HCT116 (cell line): Measurements from ENCODE around the gene SLFN5. TPM values are rescaled to one million over a fixed set of nuclear protein-coding genes. Genes with fewer than 3 reads are reported as not detected.
A peak's percentile ranks its signal among the peaks of the same experiment; 100 is the strongest.

Experiments used
- ATAC-seq: fragments of 200-7000 bp; cut with Tn5 transposase; 2 replicates; pipeline ENCODE4 v1.9.1; 2020; ENCODE audit warnings: mild to moderate bottlenecking, moderate library complexity
- BruUV-seq: library from RNA; stranded (reverse); fragments of 400-500 nt; replicated peaks from 2 replicates; lab custom pipeline; 2021; lab: Mats Ljungman, UMichigan
- CTCF ChIA-PET: fragments of 300-600 bp; sonication (Branson Sonifier 250); formaldehyde crosslinking; loops from one replicate; lab custom pipeline; 2021; ENCODE audit warnings: antibody characterized with exemption; lab: Charles Lee
- POLR2A ChIA-PET: fragments of 300-600, 350-600 bp; sonication (Branson Sonifier 250); formaldehyde crosslinking; loops from one replicate; lab custom pipeline; 2021; ENCODE audit warnings: antibody characterized with exemption; lab: Charles Lee
- RAD21 ChIA-PET, 2 experiments: fragments of 300-600 bp; sonication (Branson Sonifier 250); formaldehyde crosslinking; loops; one replicate each; lab custom pipeline; 2023; ENCODE audit warnings: low total read pairs in 2 of 2; ENCODE audit not compliant: uncharacterized antibody in 2 of 2, unreplicated experiment in 2 of 2, low non-redundant PET in 1 of 2; lab: Charles Lee
- DNase-seq: peaks from one replicate; pipeline ENCODE4 v3.0.0-alpha.2; 2010; ENCODE audit warnings: low read depth, low spot score
- H2AFZ ChIP-seq: fragments of 200-600 bp; shearing (Covaris generic), sonication (generic); 2 replicates; pipeline ENCODE4 v1.6.1; 2017; ENCODE audit warnings: low read depth, mixed run types, mixed read lengths, antibody characterized with exemption, low read length; ENCODE audit not compliant: poor library complexity, severe bottlenecking
- H3K27ac ChIP-seq: 2 replicates; pipeline ENCODE4 v1.5.1; 2012; ENCODE audit warnings: low read depth, low read length
- H3K27me3 ChIP-seq: fragments of 200-600 bp; sonication (generic); 2 replicates; pipeline ENCODE4 v1.6.1; 2016; ENCODE audit warnings: mixed run types, low read length, mixed read lengths; ENCODE audit not compliant: insufficient read depth
- H3K36me3 ChIP-seq, 2 experiments: fragments of 200-500 bp in 1 of 2; fragments of 200-600 bp in 1 of 2; sonication (Bioruptor generic) in 1 of 2; sonication (generic) in 1 of 2; 2 replicates each; pipeline versions ENCODE4 v1.5.1 to v1.6.1; 2014 to 2016; ENCODE audit warnings: low read length in 2 of 2, inconsistent platforms in 1 of 2, mixed read lengths in 1 of 2, mixed run types in 1 of 2; ENCODE audit not compliant: insufficient read depth in 2 of 2, control insufficient read depth in 1 of 2
- H3K4me1 ChIP-seq, 2 experiments: fragments of 200-600 bp in 1 of 2; sonication (generic) in 1 of 2; 2 replicates each; pipeline versions ENCODE4 v1.5.1 to v1.6.1; 2012 to 2017; ENCODE audit warnings: low read length in 2 of 2, inconsistent platforms in 1 of 2, mild to moderate bottlenecking in 1 of 2, mixed read lengths in 1 of 2, mixed run types in 1 of 2, moderate library complexity in 1 of 2; ENCODE audit not compliant: insufficient read depth in 2 of 2, control insufficient read depth in 1 of 2
- H3K4me2 ChIP-seq: fragments of 200-600 bp; sonication (generic); 2 replicates; pipeline ENCODE4 v1.6.1; 2017; ENCODE audit warnings: mixed run types, low read length, mixed read lengths
- H3K4me3 ChIP-seq, 2 experiments: fragments of 200-600 bp in 1 of 2; sonication (generic) in 1 of 2; replicated peaks in 1 of 2; 2 replicates each; pipeline ENCODE4 v1.5.1; 2011 to 2016; ENCODE audit warnings: low read length in 2 of 2, control low read depth in 1 of 2, low read depth in 1 of 2, mild to moderate bottlenecking in 1 of 2, mixed read lengths in 1 of 2, mixed run types in 1 of 2
- H3K79me2 ChIP-seq: fragments of 200-600 bp; sonication (generic); 2 replicates; pipeline ENCODE4 v1.6.1; 2017; ENCODE audit warnings: mild to moderate bottlenecking, mixed run types, low read length, moderate library complexity, mixed read lengths; ENCODE audit not compliant: insufficient read depth
- H3K9ac ChIP-seq: fragments of 200-600 bp; sonication (generic); 2 replicates; pipeline ENCODE4 v1.6.1; 2016; ENCODE audit warnings: low read length, mixed read lengths
- H3K9me2 ChIP-seq: fragments of 200-600 bp; sonication (generic), shearing (Covaris generic); 2 replicates; pipeline ENCODE4 v1.6.1; 2017; ENCODE audit warnings: mixed run types, mild to moderate bottlenecking, moderate library complexity; ENCODE audit not compliant: insufficient read depth
- H3K9me3 ChIP-seq, 2 experiments: fragments of 200-500 bp in 1 of 2; fragments of 200-600 bp in 1 of 2; sonication (Bioruptor generic) in 1 of 2; sonication (generic) in 1 of 2; 2 replicates each; pipeline ENCODE4 v1.6.1; 2014 to 2017; ENCODE audit warnings: low read length in 2 of 2, mixed read lengths in 2 of 2, inconsistent platforms in 1 of 2, low read depth in 1 of 2, mild to moderate bottlenecking in 1 of 2, mixed run types in 1 of 2, moderate library complexity in 1 of 2; ENCODE audit not compliant: control insufficient read depth in 1 of 2, insufficient read depth in 1 of 2
- H4K20me1 ChIP-seq: fragments of 200-600 bp; sonication (generic), shearing (Covaris generic); 2 replicates; pipeline ENCODE4 v1.6.1; 2017; ENCODE audit warnings: mixed run types, mild to moderate bottlenecking, moderate library complexity; ENCODE audit not compliant: insufficient read depth
- ELF1 ChIP-seq: IDR thresholded peaks from 2 replicates; pipeline ENCODE4 v1.6.1; 2012; ENCODE audit warnings: low read depth, borderline replicate concordance
- JUND ChIP-seq: IDR thresholded peaks from 2 replicates; pipeline ENCODE4 v1.6.1; 2012
- POLR2AphosphoS5 ChIP-seq: IDR thresholded peaks from 2 replicates; pipeline ENCODE4 v1.6.1; 2011; ENCODE audit warnings: mild to moderate bottlenecking, low read depth, low read length, moderate library complexity
- SRF ChIP-seq: IDR thresholded peaks from 2 replicates; pipeline ENCODE4 v1.6.1; 2012; ENCODE audit warnings: low read depth
- ZFX ChIP-seq: fragments of 450-650 bp; IDR thresholded peaks from 2 replicates; pipeline ENCODE4 v1.6.1; 2017
- intact Hi-C: fragments of 100-400 bp; cut with micrococcal nuclease; formaldehyde crosslinking; loops from 2 replicates; pipeline ENCODE4 v1.10.0; 2022
- total RNA-seq: library from RNA; stranded (reverse); gene quantifications from one replicate; pipeline ENCODE4 v1.2.1, GENCODE V29; 2021; ENCODE audit not compliant: unreplicated experiment
- TF ChIP-seq, protein P1 (sequence below), 3 experiments: fragments of 200-600 bp in 1 of 3; sonication (generic) in 1 of 3; IDR thresholded peaks in 2 of 3; conservative IDR thresholded peaks in 1 of 3; 2 replicates each; pipeline ENCODE4 v1.5.1; 2012 to 2017; ENCODE audit warnings: low read depth in 2 of 3, low read length in 2 of 3, antibody characterized with exemption in 1 of 3, borderline replicate concordance in 1 of 3, control low read depth in 1 of 3, mild to moderate bottlenecking in 1 of 3, mixed read lengths in 1 of 3, mixed run types in 1 of 3, moderate library complexity in 1 of 3; ENCODE audit not compliant: insufficient read depth in 1 of 3
- TF ChIP-seq, protein P2 (sequence below): IDR thresholded peaks from 2 replicates; pipeline ENCODE4 v1.6.1; 2012

Gene SLFN5
- total RNA-seq, 1 experiment from 2014 or later = 23.7 TPM

DNA sequence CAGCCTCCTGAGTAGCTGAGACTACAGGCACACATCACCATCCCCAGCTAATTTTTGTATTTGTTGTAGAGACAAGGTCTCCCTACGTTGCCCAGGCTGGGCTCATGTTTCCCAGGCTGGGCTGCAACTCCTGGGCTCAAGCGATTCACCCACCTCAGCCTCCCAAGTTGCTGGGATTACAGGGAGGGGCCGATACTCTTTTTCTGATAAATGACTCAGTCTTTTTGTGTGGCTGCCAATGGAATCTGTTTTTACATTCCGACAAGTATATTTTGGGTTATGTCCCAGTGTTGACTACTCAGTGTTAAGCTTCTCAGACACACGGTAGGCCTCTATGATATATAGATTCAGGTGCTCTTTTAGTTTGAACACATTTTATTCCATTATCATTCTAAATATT, 72.4 kb downstream of the SLFN5 start:
- BruUV-seq = no TSS peak
- POLR2A ChIA-PET = no interaction called here
- Histone ChIP-seq H3K9me3 (no peaks in the 10 kb centered on the region), H2AFZ (no peak overlapping the region), H3K9me2 (no peaks in the 10 kb centered on the region), H3K4me3 (no peak overlapping the region), H3K27me3 (0 out of 2 replicates have a peak, but pooled peaks cover 13% of the 10 kb centered on the region), H3K4me2 (peak overlapping the region; percentile 19; the same call in 1 of the 2 replicates), H4K20me1 (no peaks in the 10 kb centered on the region), H3K9ac (no peak overlapping the region), H3K27ac (no peak overlapping the region), H3K4me1 (peaks cover 5 to 9% of the 10 kb centered on the region in 2 experiments; a peak in 3 of 4 replicates), H3K36me3 (no peaks in the 10 kb centered on the region), H3K79me2 (no peaks in the 10 kb centered on the region)
- intact Hi-C loops = loop anchor here (10.0 kb wide), 1 partner anchor 140 kb away; no protein-coding TSS in a partner anchor
- TF ChIP-seq SRF (no peak), JUND (no peak)
- TF ChIP-seq, protein P1, sequence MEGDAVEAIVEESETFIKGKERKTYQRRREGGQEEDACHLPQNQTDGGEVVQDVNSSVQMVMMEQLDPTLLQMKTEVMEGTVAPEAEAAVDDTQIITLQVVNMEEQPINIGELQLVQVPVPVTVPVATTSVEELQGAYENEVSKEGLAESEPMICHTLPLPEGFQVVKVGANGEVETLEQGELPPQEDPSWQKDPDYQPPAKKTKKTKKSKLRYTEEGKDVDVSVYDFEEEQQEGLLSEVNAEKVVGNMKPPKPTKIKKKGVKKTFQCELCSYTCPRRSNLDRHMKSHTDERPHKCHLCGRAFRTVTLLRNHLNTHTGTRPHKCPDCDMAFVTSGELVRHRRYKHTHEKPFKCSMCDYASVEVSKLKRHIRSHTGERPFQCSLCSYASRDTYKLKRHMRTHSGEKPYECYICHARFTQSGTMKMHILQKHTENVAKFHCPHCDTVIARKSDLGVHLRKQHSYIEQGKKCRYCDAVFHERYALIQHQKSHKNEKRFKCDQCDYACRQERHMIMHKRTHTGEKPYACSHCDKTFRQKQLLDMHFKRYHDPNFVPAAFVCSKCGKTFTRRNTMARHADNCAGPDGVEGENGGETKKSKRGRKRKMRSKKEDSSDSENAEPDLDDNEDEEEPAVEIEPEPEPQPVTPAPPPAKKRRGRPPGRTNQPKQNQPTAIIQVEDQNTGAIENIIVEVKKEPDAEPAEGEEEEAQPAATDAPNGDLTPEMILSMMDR (IDR thresholded peaks at IDR 0.05 in 2 of 3, conservative IDR thresholded peaks at IDR 0.05 in 1 of 3; ENCODE audit: borderline replicate concordance in 1 of 3, insufficient read depth in 1 of 3, low read depth in 2 of 3, low read length in 2 of 3) = no peak
- RAD21 ChIA-PET = no interaction called here
- no peak for DNase-seq
- peak; percentile 46 for ATAC-seq
- CTCF ChIA-PET = interaction anchor here (2.5 to 4.1 kb wide), 2 partner anchors 217 to 219 kb away, joined by 5 to 37 read pairs; no protein-coding TSS in a partner anchor

DNA sequence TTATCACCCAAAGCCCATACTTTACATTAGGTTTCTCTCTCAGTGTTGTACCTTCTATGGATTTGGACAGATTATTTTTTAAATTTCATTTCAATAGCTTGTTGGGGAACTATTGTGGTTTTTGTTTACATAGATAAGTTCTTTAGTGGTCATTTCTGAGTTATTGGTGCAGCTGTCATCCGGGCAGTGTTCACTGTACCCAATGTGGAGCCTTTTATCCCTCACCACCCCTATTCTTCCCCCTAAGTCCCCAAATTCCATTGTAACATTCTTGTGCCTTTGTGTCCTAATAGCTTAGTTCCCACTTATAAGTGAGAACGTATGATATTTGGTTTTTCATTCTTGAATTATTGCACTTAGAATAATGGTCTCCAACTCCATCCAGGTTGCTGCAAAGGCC, 73.1 kb downstream of the SLFN5 start:
- ChIA-PET CTCF (no interaction called here), RAD21 (no interaction called here), POLR2A (no interaction called here)
- Histone ChIP-seq H3K9me3 (no peaks in the 10 kb centered on the region), H3K27me3 (0 out of 2 replicates have a peak, but pooled peaks cover 13% of the 10 kb centered on the region), H4K20me1 (no peaks in the 10 kb centered on the region), H3K36me3 (no peaks in the 10 kb centered on the region), H3K27ac (no peak overlapping the region), H3K4me3 (no peak overlapping the region), H3K9ac (no peak overlapping the region), H3K79me2 (no peaks in the 10 kb centered on the region), H3K4me2 (no peak overlapping the region), H2AFZ (no peak overlapping the region)
- no TSS peak for BruUV-seq
- ATAC-seq (no peak), DNase-seq (no peak)
- intact Hi-C loops = loop anchor here (10.0 kb wide), 1 partner anchor 141 kb away; no protein-coding TSS in a partner anchor
- no peak for TF ChIP-seq JUND
- TF ChIP-seq, protein P2, sequence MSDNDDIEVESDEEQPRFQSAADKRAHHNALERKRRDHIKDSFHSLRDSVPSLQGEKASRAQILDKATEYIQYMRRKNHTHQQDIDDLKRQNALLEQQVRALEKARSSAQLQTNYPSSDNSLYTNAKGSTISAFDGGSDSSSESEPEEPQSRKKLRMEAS = no peak
- TF ChIP-seq, protein P1 (IDR thresholded peaks at IDR 0.05 in 2 of 3, conservative IDR thresholded peaks at IDR 0.05 in 1 of 3; ENCODE audit: borderline replicate concordance in 1 of 3, insufficient read depth in 1 of 3, low read depth in 2 of 3, low read length in 2 of 3) = no peak
- no peak for TF ChIP-seq ELF1
- no peak for TF ChIP-seq POLR2AphosphoS5
- no peak for TF ChIP-seq ZFX
- TF ChIP-seq, all 23 proteins: peak for 0
- Histone ChIP-seq H3K4me1 (peaks cover 5 to 9% of the 10 kb centered on the region in 2 experiments; a peak in 3 of 4 replicates), H3K9me2 (no peaks in the 10 kb centered on the region)
